COR-L47 (cell line): ENCODE data around the gene HSPB6.
"Not testable (repeated sequence)": the region's sequence is repeated elsewhere in the genome, so short reads cannot be mapped to it uniquely, and the experiment has no call there.

Source experiments
- DNase-seq: peaks from one replicate; lab custom pipeline; 2025; lab: John Stamatoyannopoulos, UW

HSPB6 gene

GRCh38 chr19:35756377-35757230, at the start of gene HSPB6:
Gene HSPB6, minus strand, starts transcription at chr19:35757029. Its CDS starts 21 bp downstream, at chr19:35757008.
- DNase-seq: no peak

- DNase-seq: no peak
These were observed 49.8 kb upstream of the HSPB6 start for GRCh38 chr19:35806597-35806996.

- peak; percentile 93 for DNase-seq
These were observed 48.8 kb upstream of the HSPB6 start for GRCh38 chr19:35805526-35806102.

- DNase-seq: no peak
These were observed 45.0 kb upstream of the HSPB6 start for GRCh38 chr19:35801828-35802227.

GRCh38 chr19:35797663-35798062, 40.8 kb upstream of the HSPB6 start:
- DNase-seq: no peak

- no peak for DNase-seq
These were observed 40.1 kb upstream of the HSPB6 start for GRCh38 chr19:35796645-35797542.

- not testable (repeated sequence) for DNase-seq
These were observed 38.7 kb upstream of the HSPB6 start for GRCh38 chr19:35795564-35795963.

GRCh38 chr19:35793381-35794165, 36.7 kb upstream of the HSPB6 start:
- DNase-seq: no peak

GRCh38 chr19:35792888-35793287, 36.1 kb upstream of the HSPB6 start:
- DNase-seq: no peak

- no peak for DNase-seq
These were observed 35.5 kb upstream of the HSPB6 start for GRCh38 chr19:35792312-35792711.

- no peak for DNase-seq
These were observed 35.0 kb upstream of the HSPB6 start for GRCh38 chr19:35791814-35792279.

GRCh38 chr19:35790981-35791813, 34.4 kb upstream of the HSPB6 start:
- DNase-seq: peak; percentile 77

GRCh38 chr19:35789978-35790944, 33.4 kb upstream of the HSPB6 start:
- no peak for DNase-seq

- DNase-seq: no peak
These were observed 32.6 kb upstream of the HSPB6 start for GRCh38 chr19:35789195-35789977.

- no peak for DNase-seq
These were observed 31.6 kb upstream of the HSPB6 start for GRCh38 chr19:35788205-35788960.

GRCh38 chr19:35787227-35787799, 30.5 kb upstream of the HSPB6 start:
- DNase-seq: no peak
